Measurements from ENCODE around the gene BRD9.
"Not testable (repeated sequence)": the region's sequence is repeated elsewhere in the genome, so short reads cannot be mapped to it uniquely, and the experiment has no call there.

The BRD9 gene

DNA sequence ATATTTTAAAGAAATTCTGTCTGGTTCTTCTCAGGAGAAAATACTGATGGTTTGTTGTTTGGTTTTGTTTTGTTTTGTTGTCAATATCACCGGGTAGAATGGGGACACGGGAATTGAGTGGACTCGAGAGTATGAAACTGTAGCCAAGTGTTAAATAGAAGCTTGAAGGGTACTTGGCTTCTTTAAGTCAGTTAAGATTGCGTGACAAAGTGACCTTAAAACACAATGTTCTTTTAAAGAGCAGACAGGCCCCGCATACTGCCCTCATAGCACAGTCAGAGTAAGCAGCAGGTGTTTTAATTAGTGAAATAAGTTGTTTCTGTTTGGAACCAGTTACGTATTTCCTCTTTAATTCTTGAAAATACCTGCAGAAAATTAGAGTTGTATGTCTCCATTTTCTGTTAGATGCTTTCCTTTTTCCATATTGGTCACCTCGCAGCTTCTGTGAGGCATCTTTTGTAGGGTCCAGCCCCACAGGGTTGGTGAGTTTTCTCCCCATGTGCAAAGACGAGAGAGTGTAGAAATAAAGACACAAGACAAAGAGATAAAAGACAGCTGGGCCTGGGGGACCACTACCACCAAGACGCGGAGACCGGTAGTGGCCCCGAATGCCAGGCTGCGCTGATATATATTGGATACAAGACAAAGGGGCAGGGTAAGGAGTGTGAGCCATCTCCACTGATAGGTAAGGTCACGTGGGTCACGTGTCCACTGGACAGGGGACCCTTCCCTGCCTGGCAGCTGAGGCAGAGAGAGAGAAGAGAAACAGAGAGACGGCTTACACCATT lies 9.7 kb upstream of the BRD9 start:
- DNase-seq (ENCODE audit: low read depth in 2 of 2), result no peak

- DNase-seq (ENCODE audit: low read depth in 2 of 2), result no peak
These were observed 8.2 kb upstream of the BRD9 start for GRCh38 chr5:900781-901180.

DNA sequence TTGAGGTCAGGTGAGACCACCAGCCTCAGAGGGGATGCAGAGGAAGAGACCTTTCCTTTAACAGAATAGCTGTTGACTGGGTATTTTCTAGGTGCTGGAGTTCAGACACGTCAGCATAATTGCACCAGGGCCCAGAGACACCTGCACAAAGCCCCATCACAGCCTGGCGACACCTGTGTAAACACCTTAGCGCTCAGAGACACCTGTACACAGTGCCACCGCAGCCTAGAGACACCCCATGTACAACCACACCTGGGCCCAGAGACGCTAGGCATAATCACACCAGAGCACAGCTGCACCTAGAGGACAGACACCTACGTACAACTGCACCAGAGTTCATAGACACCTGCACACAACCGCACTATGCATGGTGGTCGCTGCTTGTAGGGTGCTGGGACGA lies 1.1 kb upstream of the BRD9 start:
- no peak for DNase-seq (ENCODE audit: low read depth in 2 of 2)

GRCh38 chr5:893137-893506 lies 521 bp upstream of the BRD9 start:
- no peak for DNase-seq (ENCODE audit: low read depth in 2 of 2)

DNA sequence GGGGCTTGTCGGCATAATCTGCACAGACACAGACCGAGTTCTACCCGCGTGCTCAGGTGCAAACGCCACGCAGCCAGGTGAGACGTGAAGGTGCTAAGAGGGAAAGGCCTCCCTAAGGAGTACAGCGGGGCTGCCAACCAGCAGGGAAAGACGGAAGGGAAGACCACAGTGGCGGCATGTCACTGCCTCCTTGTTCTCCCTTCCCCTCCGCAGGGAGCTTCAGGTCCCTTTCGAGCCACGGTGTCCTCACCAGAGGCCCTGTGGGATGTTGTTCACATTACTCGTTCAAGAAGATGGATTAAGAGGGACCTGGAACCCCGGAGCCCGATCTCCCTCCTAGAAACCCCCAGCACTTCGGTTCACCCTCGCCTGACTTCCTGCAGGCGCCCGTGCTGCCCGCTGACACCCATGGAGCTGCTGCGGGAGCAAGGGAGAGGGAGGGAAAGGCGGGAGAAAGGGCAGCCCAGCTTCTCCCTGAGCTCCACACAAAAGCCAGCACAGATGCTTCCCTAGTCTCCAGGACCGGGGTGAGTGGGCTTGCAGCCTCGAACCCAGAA lies 686 bp downstream of the BRD9 start:
- no peak for DNase-seq (ENCODE audit: low read depth in 2 of 2)

GRCh38 chr5:891117-891836 lies 1.3 kb downstream of the BRD9 start:
- no peak for DNase-seq (ENCODE audit: low read depth in 2 of 2)

DNA sequence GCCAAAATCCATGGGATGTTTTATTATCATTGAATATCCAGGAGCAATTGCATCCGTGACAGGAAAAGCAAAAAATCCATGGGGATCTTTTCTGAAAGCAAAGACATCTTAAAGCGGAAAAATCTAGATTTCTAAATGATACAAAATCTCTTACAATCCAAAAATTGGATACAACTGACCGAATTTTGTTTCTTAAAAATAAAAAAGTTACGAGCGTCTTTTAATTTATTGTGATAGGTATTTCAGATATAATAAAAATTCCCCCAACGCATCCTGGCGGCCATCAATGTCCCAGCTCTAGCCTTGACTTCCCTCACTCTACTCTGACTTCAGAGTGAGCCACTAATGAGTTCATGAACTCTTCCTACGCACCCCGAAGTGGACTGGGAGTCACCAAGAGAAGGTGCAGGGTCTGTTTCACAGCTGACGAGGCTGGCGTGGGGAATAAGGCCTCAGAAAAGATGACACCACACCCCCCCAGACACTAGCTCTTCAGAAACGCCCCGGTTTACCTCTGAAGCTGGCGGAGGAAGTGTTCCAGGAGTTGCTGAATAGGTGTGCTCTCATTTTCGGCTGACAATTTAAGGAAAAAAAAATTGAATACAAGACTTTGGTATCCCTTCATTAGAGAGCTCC lies 3.4 kb downstream of the BRD9 start:
- DNase-seq (ENCODE audit: low read depth in 2 of 2), result no peak

- DNase-seq (ENCODE audit: low read depth in 2 of 2), result no peak
These were observed 4.0 kb downstream of the BRD9 start for GRCh38 chr5:888638-889035.

- DNase-seq (ENCODE audit: low read depth in 2 of 2), result no peak
These were observed 4.5 kb downstream of the BRD9 start for GRCh38 chr5:887947-888637.

DNA sequence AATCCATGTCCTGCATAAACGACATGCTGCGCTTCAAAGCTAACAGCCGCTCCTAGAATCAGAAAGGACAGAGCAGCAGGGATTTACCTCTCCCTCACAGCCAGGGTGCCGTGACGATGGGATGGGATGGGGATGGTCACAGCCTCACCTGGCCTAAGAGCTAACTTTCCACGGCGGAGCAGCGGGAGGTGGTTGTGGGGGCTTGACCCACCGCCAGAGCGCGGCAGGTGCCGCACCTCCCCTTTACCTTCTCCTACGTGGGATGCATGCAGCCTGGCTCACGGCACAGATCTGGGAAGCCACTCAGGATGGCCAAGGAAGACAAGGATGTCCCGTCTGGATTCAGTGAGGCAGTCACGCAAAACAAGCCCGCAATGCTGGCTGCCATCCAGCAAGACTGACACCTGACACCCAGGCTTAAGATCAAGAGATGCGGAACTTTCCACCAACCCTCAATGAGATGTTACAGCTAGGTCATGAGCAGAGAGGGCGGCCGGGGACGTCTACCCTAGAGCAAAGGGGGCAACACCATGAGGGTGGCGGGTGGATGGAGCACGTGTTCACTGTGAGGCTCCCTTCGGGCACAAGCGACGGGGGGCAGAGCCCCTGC lies 5.8 kb downstream of the BRD9 start:
- no peak for DNase-seq (ENCODE audit: low read depth in 2 of 2)

GRCh38 chr5:886036-886435 lies 6.6 kb downstream of the BRD9 start:
- DNase-seq (ENCODE audit: low read depth in 2 of 2), result no peak

- DNase-seq (ENCODE audit: low read depth in 2 of 2), result no peak
These were observed 7.1 kb downstream of the BRD9 start for GRCh38 chr5:885529-885928.

DNA sequence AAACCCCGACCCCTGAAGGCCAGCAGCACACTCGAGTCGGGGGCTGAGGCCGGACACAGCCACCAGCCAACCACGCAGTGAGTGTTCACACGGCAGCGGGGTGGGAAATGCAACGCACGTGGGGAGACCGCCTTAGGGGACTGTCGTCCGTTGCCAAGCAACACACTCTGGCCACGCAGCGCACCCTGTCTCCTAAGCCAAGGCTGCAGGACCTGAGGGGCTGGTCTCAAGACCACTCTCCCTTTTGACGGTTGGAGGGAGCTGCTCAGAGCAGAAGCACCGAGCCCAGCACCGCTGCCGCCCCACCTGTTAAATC lies 7.5 kb downstream of the BRD9 start:
- DNase-seq (ENCODE audit: low read depth in 2 of 2), result no peak

- DNase-seq (ENCODE audit: low read depth in 2 of 2), result no peak
These were observed 8.1 kb downstream of the BRD9 start for GRCh38 chr5:884345-885126.

DNA sequence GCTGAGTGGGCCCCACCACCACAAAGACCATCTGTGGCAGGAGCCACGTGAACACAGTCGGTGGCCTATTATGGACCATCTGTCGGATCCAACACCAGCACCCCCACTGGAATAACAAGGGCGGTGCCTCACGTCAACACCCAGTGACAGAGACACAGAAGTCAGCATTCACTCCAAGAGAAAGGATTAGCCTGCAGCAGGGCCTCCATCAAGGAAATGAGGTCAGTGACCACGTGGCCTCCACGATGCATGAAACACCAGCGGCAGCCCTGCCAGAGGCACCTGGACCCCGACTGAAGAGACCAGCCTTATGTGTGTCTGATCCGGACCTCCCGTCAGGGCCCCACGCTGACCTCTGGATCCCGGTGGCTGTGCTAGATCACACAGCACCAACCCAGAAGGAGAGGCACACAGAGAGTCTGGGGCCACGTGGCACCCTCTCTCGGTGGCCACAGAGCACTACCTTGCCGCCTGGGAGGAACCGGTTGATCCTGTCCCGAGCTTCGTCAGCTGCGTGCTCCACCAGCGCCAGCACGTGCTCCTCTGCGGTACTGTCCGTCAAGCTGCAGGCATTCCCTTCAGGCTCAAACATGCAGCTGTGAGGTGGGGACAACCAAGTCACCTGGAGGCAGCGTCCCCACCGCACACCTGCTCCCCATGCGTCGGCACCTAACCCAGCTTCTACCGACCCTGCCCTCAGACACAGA lies 9.0 kb downstream of the BRD9 start:
- DNase-seq (ENCODE audit: low read depth in 2 of 2), result no peak

GRCh38 chr5:882253-883183 lies 10.1 kb downstream of the BRD9 start:
- DNase-seq (ENCODE audit: low read depth in 2 of 2), result no peak

DNA sequence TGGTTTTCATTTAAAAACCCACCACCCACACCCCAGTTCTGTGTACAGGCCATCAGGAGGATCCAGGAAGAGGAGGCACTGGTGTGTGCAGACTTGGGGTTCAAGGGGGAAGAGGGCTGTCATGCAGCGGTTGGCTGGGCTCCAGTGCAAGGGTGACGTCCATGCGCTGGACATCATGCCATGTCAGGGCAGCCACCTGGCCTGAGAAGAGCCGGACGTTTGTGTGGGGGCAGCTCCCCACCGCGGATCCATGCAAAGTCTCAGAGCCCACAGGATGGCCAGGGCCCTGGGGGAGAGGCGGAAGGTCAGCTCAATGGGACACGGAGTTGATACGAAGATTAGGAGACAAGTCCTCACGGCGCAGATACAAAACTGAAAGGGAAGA lies 11.1 kb downstream of the BRD9 start:
- DNase-seq (ENCODE audit: low read depth in 2 of 2), result no peak

DNA sequence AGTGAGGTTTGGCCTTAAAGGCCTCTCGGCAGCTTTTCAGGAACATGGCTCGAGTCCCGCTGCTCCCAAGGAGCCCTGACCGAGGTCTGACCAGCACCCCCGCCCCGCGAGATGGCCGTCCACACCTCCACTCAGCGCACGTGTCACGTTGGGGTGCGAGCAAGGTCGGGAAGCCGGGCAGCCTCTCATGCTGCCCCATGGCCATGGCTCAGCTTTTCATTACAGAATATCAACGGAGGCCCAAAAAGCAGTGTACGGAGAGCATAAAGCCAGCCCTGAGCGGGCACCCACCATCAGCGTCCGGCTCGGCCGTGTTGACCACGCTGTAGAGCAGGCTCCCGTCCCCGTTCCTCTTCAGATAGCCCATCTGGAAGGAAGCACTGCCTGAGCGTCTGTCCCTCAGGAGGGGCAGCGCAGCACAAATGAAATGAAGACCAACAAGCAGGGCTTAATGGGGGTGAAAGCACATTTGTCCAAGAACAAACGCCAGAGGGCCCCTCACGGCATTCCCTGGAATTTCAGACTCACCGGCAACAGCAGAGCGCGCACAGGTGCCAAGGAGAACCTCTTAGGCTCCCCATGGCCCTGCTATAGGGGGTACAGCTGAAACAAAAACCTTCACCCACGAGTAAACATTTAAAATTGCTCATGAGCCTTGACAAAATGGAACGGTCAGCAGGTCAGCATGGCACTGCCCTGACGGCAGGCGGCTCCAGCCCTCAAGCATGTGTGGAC lies 11.6 kb downstream of the BRD9 start:
- no peak for DNase-seq (ENCODE audit: low read depth in 2 of 2)

GRCh38 chr5:878677-879076 lies 13.9 kb downstream of the BRD9 start:
- DNase-seq (ENCODE audit: low read depth in 2 of 2), result not testable (repeated sequence)

Measured in stimulated activated CD4-positive, alpha-beta T cell treated with anti-CD3 and anti-CD28 coated beads, Interleukin-12 subunit alpha, Interleukin-12 subunit beta, amount 100 ng/mL, for 24 hours (primary cell).